ENCODE measurements around the gene SLC32A1. TPM values are rescaled to one million over a fixed set of nuclear protein-coding genes. Genes with fewer than 3 reads are reported as not detected.

The SLC32A1 gene
- total and polyA plus RNA-seq, 2 of the 13 experiments (the other 11 are each of a cell fraction or from before 2014, with no cell fraction given) = not detected

DNA sequence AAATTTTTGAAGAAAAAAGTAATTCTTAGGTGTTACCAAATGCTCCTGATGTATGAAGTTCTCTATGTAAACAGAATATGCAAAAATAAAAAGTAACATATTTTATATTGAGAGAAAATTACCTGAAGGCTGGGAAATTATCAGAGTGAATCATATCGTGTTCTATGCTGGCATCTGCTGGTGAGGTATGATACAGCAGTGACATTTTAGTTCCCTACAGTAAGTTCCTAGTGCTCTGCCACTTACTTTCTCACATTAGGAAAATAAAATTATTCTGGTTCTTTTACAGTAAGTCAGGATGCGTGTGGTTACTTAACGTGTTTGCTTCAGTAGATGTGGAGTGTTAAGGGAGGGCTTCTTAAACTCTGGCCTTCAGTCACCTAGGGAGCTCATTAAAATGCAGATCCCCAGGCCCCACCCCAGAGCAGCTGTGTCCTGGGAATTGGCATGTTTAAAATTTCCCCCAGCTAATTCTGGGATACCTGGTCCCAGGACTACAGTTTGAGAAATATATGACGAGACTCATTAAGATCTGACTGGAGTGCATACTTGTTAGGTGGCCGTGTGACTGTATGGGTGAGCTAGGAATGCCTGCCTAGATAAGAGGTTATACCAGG, 27.2 kb downstream of the SLC32A1 start:
- BruUV-seq (replicated peaks) = no TSS peak
- ATAC-seq (no peak), DNase-seq (ENCODE audit: low spot score) (peak; percentile 52), FAIRE-seq (no peak)
- Histone ChIP-seq H3K4me3 (replicated peaks in 1 of 3; ENCODE audit: insufficient read depth in 1 of 3, low read depth in 2 of 3, low read length in 3 of 3) (no peak overlapping the region), H3K27ac (ENCODE audit: extremely low read length, insufficient read depth, low read length) (no peak overlapping the region), H2AFZ (ENCODE audit: low read length) (no peak overlapping the region), H3K36me3 (replicated peaks in 1 of 2; ENCODE audit: control insufficient read depth in 1 of 2, insufficient read depth in 2 of 2, low read length in 2 of 2) (peaks cover 27 to 40% of the 10 kb centered on the region in 2 experiments), H3K9ac (ENCODE audit: insufficient read depth, low read depth, low read length) (no peak overlapping the region), H4K20me1 (ENCODE audit: insufficient read depth, low read length) (0 out of 2 replicates have a peak, but pooled peaks cover 4% of the 10 kb centered on the region), H3K79me2 (ENCODE audit: insufficient read depth, low read length) (peaks cover 17% of the 10 kb centered on the region), H3K27me3 (ENCODE audit: control insufficient read depth in 1 of 2, insufficient read depth in 2 of 2, low read length in 2 of 2) (no peaks in the 10 kb centered on the region; a peak in 1 of 5 replicates), H3K4me1 (ENCODE audit: insufficient read depth, low read length) (peaks cover 23% of the 10 kb centered on the region), H3K4me2 (ENCODE audit: low read depth, low read length) (no peak overlapping the region), H3K9me3 (ENCODE audit: low read length) (no peaks in the 10 kb centered on the region)
- in situ Hi-C loops (cut with HindIII; ENCODE audit: extremely low pct_ligation_motif_present, low pct_unique_long_range_greater_than_20kb) = no loop called here
- ChIA-PET CTCF (ENCODE audit: low intra/inter-chr PET ratio, low total read pairs) (interaction anchor here (0.9 to 4.8 kb wide), 7 partner anchors 21 to 117 kb away, joined by 3 to 56 read pairs (median 9); no protein-coding TSS in a partner anchor), POLR2A (no interaction called here)
- WGBS (ENCODE audit: low lambda C conversion rate) = 70% methylated on average over 5 of the region's 5 CpGs
- intact Hi-C loops (cut with micrococcal nuclease; ENCODE audit: unreplicated experiment) = loop anchor here (1.0 kb wide), 2 partner anchors 25 to 102 kb away; no protein-coding TSS in a partner anchor
- no peak for TF ChIP-seq RBFOX2 (IDR thresholded peaks at IDR 0.05; ENCODE audit: low read depth, low read length)
- peak; percentile 30; the same call in 1 of the 2 replicates for TF ChIP-seq KDM5A (IDR thresholded peaks at IDR 0.05; ENCODE audit: borderline replicate concordance, low read length)
- 0 out of 2 replicates have a peak, but pooled peaks have one; percentile 49 for TF ChIP-seq KDM3A (CRISPR knock-in tag; IDR thresholded peaks at IDR 0.05; ENCODE audit: low read depth)
- TF ChIP-seq, protein P1, sequence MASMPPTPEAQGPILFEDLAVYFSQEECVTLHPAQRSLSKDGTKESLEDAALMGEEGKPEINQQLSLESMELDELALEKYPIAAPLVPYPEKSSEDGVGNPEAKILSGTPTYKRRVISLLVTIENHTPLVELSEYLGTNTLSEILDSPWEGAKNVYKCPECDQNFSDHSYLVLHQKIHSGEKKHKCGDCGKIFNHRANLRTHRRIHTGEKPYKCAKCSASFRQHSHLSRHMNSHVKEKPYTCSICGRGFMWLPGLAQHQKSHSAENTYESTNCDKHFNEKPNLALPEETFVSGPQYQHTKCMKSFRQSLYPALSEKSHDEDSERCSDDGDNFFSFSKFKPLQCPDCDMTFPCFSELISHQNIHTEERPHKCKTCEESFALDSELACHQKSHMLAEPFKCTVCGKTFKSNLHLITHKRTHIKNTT (CRISPR knock-in tag; IDR thresholded peaks at IDR 0.05) = 0 out of 2 replicates have a peak, but pooled peaks have one; percentile 56
- peak; percentile 20; the same call in 1 of the 2 replicates for TF ChIP-seq HOXA5 (CRISPR knock-in tag; IDR thresholded peaks at IDR 0.05)
- 0 out of 2 replicates have a peak, but pooled peaks have one; percentile 26 for TF ChIP-seq NKX3-1 (CRISPR knock-in tag; IDR thresholded peaks at IDR 0.05)
- 0 out of 2 replicates have a peak, but pooled peaks have one; percentile 34 for TF ChIP-seq YEATS4 (CRISPR knock-in tag; IDR thresholded peaks at IDR 0.05; ENCODE audit: borderline replicate concordance)
- TF ChIP-seq CREB1 (IDR thresholded peaks at IDR 0.05) = no peak
- 0 out of 2 replicates have a peak, but pooled peaks have one; percentile 19 for TF ChIP-seq CREB1 (CRISPR knock-in tag; IDR thresholded peaks at IDR 0.05)
- 0 out of 2 replicates have a peak, but pooled peaks have one; percentile 39 for TF ChIP-seq KLF11 (CRISPR knock-in tag; IDR thresholded peaks at IDR 0.05)
- TF ChIP-seq CBX1 (IDR thresholded peaks at IDR 0.05; ENCODE audit: low read depth) = no peak
- TF ChIP-seq SMC3 (IDR thresholded peaks at IDR 0.05; ENCODE audit: low read length) = peak; percentile 84
- TF ChIP-seq, protein P2, sequence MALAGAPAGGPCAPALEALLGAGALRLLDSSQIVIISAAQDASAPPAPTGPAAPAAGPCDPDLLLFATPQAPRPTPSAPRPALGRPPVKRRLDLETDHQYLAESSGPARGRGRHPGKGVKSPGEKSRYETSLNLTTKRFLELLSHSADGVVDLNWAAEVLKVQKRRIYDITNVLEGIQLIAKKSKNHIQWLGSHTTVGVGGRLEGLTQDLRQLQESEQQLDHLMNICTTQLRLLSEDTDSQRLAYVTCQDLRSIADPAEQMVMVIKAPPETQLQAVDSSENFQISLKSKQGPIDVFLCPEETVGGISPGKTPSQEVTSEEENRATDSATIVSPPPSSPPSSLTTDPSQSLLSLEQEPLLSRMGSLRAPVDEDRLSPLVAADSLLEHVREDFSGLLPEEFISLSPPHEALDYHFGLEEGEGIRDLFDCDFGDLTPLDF (CRISPR knock-in tag; IDR thresholded peaks at IDR 0.05) = peak; percentile 35; the same call in 1 of the 2 replicates
- 0 out of 2 replicates have a peak, but pooled peaks have one; percentile 64 for TF ChIP-seq TP53 (CRISPR knock-in tag; conservative IDR thresholded peaks at IDR 0.05)
- TF ChIP-seq ZNF530 (CRISPR knock-in tag; IDR thresholded peaks at IDR 0.05; ENCODE audit: low read depth) = no peak
- TF ChIP-seq MED1 (CRISPR knock-in tag; IDR thresholded peaks at IDR 0.05) = 0 out of 2 replicates have a peak, but pooled peaks have one; percentile 19
- no peak for TF ChIP-seq MTA1 (CRISPR knock-in tag; IDR thresholded peaks at IDR 0.05; ENCODE audit: borderline replicate concordance)
- peak; percentile 92 for TF ChIP-seq STAG1 (CRISPR knock-in tag; IDR thresholded peaks at IDR 0.05)
- TF ChIP-seq, protein P3, sequence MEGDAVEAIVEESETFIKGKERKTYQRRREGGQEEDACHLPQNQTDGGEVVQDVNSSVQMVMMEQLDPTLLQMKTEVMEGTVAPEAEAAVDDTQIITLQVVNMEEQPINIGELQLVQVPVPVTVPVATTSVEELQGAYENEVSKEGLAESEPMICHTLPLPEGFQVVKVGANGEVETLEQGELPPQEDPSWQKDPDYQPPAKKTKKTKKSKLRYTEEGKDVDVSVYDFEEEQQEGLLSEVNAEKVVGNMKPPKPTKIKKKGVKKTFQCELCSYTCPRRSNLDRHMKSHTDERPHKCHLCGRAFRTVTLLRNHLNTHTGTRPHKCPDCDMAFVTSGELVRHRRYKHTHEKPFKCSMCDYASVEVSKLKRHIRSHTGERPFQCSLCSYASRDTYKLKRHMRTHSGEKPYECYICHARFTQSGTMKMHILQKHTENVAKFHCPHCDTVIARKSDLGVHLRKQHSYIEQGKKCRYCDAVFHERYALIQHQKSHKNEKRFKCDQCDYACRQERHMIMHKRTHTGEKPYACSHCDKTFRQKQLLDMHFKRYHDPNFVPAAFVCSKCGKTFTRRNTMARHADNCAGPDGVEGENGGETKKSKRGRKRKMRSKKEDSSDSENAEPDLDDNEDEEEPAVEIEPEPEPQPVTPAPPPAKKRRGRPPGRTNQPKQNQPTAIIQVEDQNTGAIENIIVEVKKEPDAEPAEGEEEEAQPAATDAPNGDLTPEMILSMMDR (CRISPR knock-in tag; IDR thresholded peaks at IDR 0.05) = peak; percentile 83
- TF ChIP-seq RAD21 (CRISPR knock-in tag; IDR thresholded peaks at IDR 0.05) = peak; percentile 76
- peak; percentile 33; the same call in 1 of the 2 replicates for TF ChIP-seq KAT8 (CRISPR knock-in tag; IDR thresholded peaks at IDR 0.05)
- TF ChIP-seq ATRX (CRISPR knock-in tag; IDR thresholded peaks at IDR 0.05; ENCODE audit: borderline replicate concordance) = no peak
- no peak for TF ChIP-seq KDM5B (CRISPR knock-in tag; IDR thresholded peaks at IDR 0.05; ENCODE audit: borderline replicate concordance)
